ENCODE results near the gene BTNL3.

GRCh38 chr5:181051841-181052671 lies 63.4 kb downstream of the BTNL3 start:
- TF ChIP-seq CTCF (IDR thresholded peaks at IDR 0.05) (no peak), POLR2A (IDR thresholded peaks at IDR 0.05) (no peak)

Data from testis (tissue), 2 donors.